Measurements from ENCODE around the gene OSER1. TPM values are rescaled to one million over a fixed set of nuclear protein-coding genes. Genes with fewer than 3 reads are reported as not detected.

The OSER1 gene
- polyA plus RNA-seq, 1 donor: 28.2 TPM

DNA sequence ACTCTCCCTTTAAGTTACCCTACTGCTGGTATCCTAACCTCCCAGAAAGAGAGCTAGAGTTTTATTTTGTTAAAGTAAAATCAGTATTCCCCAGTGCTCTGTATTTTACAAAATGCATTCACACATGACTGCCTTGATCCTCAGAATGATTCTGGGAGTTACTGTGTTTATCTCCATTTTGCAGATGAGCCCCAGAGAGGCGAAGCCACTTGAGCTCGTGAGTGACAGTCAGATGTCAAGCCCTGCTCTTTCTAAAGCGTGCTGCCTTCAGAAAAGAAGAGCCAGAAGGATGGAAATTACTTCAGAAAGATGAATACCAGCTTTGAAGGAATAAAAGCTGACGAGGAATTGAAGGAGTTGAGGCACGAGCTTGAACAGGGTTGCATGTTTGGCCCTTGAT is 14.1 kb upstream of the OSER1 start:
- DNase-seq (ENCODE audit: low read depth): no peak

DNA sequence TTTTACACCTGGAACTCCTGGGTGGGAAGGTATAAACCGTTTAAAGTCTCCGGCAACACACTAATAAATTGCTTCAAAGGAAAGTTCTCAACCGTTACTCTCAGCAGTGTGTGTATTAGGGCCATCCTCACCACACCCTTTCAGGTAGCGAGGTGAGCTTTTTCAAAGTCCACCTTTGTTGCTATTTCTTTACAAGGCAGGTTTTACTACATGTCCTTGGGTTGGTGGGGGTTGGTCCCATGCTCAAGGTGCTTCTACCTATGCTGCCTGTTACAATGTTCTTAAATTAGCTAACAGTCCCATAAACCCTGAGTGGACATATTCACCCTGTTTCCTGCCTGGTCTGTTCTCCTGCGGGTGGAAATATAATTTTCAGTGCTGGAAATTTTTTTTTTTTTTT is 13.2 kb upstream of the OSER1 start:
- no peak for DNase-seq (ENCODE audit: low read depth)

DNA sequence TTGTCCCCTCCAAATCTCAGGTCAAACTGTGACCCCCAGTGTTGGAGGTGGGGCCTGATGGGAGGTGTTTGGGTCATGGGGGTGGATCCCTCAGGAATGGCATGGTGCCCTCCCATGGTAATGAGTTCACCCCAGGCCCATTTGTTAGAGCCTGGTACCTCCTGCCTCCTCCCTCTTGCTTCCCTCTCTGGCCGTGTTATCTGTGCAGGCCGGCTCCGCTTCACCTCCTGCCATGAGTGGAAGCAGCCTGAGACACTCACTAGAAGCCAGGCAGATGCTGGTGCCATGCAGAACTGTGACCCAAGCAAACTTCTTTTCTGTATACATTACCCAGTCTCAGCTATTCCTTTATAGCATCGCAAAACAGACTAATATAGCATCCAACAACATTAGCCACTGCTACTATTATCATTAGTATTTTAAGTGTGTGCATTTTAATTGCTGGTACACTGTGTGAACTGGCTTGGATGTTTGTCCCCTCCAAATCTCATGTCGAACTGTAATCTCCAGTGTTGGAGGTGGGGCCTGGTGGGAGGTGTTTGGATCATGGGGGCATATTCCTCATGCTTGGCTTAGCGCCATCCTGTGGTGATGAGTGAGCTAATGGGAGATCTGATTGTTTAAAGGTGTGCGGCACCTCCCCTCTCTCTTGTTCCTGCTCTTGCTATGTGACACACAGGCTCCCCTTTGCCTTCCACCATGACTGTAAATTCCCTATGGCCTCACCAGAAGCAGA is 12.2 kb upstream of the OSER1 start:
- DNase-seq (ENCODE audit: low read depth): no peak

DNA sequence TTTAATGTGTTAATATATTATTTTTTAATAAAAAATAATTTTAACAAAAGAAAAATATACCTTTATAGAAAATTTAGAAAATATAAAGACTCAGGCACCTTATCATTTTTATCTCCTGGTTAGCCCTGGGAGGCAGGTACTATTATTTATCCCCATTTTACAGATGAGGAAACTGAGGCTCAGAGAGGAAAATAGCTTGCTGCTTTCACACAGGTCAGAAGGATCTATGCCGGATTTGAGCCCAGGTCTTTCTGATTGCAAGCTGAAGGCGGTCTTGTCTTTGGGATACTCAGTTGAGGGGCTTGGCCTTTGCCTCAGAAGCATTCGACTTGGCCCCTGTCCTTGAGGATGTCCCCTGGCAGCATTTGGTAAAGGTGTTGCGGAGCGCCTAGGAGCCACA is 11.5 kb upstream of the OSER1 start:
- DNase-seq (ENCODE audit: low read depth): no peak

DNA sequence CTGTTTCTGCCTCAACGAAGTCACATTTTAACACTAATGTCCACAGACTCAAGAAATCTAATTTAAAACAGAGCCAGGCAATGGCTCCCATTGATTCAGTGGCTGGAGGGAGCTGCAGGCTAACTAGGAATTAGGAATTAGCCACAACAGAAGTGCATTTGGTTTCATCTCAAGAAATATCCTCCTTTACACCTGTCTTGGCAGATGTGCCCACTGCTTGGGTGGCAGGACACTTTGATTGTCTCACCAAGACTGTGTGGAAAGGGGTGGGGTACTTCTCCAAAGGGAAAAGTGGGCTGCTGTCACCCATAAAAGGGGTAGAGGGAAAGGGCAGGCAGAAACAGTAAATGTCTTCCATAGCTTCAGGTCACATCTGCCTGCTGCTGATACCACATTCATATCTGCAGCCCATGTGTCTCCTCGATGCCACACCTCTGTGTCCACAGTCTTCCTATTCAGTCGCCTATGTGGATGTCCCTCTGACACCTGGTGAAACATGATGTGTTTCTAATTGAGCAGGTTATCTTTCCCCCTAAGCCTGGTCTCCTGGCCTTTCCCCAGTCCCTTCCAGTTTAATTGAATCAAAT is 10.9 kb upstream of the OSER1 start:
- no peak for DNase-seq (ENCODE audit: low read depth)

DNA sequence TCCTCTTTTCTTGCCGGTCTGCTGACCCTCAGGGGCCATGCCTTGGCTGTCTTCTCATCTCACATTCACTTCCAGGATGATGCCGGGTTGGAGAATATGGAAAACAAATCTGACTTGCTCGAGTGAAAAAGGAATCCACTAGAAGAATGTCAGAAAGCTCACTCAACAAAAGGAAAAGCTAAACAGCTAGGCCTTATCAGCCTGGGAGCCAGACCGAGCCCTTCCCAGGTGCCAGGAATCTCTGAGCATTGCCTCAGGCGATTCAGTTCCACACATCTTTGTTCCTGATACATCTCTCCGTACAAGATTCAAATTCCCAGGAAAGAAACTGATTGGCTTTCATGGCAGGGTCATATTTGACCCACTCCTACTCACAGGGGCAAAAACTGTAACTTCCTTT is 9.2 kb upstream of the OSER1 start:
- no peak for DNase-seq (ENCODE audit: low read depth)

DNA sequence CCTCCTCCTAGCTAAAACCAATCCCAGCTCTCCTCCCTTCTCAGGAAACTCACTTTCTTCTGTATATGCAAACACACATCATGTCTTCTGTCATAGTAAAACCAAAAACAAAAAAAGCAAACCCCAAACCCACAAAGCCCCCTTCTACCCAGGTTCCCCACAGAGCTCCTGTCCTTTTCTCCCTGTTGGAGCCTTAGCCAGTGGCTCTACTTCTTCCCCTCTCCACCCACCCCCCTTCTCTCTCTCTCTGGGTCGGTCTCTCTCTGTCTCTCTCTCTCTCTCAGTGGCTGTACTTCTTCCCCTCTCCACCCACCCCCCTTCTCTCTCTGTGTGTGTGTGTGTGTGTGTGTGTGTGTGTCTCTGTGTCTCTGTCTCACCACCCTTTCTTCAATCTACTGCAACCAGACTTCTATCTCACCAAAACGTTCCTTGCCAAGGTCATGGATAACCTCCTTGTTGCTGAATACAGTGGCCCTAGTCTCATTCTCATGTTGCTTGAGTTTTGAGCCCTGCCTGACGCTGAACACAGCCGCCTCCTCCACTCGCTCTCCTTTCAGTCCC is 8.7 kb upstream of the OSER1 start:
- DNase-seq (ENCODE audit: low read depth): no peak

DNA sequence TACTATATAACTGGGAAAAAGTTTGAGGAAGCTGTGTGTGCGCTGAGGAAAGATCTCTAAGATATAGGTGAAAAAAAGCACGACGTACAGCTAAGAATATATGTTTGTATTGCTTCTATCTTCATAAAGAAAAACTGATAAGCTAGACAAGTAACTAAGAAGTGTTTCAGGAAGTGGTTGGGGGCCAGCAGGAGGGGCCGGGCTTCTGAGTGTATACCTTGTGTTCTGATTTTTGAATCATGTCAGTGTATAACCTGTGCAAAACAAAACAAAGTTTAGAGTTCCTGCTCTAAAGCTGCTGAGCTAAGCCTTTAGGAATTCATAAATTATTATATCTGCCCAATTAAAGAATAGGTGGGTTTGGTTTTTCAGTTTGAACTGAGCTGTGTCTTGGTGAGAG is 7.9 kb upstream of the OSER1 start:
- no peak for DNase-seq (ENCODE audit: low read depth)

DNA sequence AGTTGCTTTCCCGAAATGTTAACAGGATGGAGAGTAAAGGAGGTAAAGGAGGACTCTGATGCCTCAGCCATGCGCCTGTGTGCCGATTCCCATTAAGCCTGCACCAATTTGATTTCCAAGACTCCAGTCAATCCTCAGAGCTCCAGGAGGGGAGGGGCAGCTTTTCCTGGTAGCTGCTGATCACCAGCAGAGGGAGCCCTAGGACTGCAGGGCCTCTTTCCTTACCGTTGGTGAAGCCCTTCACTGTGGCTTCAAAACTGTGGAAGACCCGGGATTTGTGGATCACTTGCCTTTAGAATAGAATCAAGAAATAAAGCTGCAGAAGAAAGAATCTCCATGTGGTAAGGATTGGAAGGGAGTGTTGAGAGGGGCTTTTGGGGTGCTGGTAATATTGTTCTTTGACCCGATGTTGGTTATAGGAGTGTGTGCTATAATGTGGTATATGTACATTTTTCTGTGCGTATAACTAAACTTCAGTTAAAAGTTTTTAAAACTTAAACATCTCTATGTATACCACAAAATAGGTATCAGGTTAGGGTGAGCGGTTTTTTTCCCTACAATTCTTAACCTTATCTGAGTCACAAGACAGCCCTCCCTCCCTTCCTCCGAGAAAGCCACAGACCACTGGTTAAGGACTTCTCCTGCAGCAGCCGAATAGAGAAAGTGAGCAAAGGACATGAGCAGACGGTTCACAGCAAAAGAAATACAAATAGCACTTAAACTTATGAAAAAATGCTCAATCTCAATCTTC is 6.9 kb upstream of the OSER1 start:
- DNase-seq (ENCODE audit: low read depth): no peak

DNA sequence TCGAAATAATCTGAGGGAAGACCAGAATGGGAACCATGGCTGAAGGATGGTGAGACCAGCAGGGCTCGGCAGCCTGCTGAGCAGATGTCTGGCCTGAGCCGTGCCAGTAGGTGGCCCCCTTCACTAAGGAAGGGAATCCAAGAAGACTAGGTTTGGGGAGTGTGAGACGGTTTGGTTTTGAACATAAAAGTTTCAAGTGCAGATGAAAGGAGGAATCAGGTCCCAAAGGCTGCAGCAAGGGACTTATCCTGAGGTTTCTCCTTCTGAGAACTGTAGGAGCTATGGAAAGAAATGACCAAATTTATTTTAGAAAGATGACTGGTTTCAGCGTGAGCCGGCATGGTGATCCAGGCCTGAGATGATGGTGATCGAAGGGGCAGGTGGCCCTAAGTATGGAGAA is 4.6 kb upstream of the OSER1 start:
- DNase-seq (ENCODE audit: low read depth): no peak

DNA sequence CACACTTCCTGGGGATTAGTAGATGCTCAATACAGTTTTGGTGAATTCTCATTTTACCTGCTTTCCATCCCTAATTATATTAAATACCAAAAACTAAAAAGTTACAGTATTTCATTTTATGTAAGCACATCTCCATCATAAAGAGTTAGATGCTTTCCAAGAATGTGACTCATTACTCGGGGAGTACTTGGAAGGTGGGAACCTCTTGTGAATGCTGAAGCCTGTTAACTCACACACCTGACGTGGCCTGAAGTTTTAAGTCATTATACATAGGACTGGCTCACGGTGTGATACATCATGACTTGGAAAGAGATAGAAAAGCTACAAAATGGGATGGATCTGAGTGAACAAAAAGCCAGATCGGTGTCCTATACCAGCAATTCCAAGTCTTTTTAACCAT is 2.2 kb upstream of the OSER1 start:
- DNase-seq (ENCODE audit: low read depth): no peak

DNA sequence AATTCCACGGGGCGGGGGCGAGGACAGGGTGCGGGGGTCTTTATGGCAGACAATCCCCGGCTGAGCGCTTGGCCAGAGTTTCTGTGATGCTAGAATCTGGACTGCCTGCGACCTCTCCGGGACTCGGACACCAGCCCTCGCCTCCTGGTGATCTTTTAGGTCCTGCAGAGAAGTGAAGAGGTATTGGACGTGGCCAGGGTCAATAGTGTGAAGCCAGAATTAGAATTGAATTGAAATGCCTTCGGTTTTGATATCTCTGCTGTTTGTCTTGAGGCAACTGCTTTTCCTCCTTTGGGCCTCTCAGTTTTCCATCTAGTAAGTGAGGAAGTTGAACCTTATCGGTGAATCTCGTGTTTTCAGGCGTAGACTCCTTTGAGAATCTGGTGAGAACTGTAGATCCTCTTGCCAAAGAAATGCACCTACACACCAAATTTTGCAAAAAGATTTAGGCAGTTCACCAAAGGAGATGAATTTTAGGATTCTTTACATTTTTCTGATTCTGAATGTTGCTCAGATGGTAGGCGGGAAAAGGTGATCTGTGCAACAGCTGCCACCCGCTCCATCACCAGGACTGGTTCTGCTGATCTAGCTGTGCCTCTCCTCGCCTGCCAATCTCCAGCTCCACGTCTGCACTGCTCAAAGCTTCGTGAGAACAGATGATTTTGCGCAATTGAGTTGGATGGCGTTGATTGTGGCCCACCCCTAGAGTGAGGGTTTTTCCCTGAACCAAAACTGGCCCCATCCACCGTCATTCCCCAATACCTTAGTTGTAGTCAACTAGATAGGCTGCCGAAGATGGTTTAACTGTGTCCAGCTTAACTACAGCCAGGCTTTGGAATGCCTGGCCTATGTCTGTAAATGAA is 837 bp upstream of the OSER1 start:
- no peak for DNase-seq (ENCODE audit: low read depth)

DNA sequence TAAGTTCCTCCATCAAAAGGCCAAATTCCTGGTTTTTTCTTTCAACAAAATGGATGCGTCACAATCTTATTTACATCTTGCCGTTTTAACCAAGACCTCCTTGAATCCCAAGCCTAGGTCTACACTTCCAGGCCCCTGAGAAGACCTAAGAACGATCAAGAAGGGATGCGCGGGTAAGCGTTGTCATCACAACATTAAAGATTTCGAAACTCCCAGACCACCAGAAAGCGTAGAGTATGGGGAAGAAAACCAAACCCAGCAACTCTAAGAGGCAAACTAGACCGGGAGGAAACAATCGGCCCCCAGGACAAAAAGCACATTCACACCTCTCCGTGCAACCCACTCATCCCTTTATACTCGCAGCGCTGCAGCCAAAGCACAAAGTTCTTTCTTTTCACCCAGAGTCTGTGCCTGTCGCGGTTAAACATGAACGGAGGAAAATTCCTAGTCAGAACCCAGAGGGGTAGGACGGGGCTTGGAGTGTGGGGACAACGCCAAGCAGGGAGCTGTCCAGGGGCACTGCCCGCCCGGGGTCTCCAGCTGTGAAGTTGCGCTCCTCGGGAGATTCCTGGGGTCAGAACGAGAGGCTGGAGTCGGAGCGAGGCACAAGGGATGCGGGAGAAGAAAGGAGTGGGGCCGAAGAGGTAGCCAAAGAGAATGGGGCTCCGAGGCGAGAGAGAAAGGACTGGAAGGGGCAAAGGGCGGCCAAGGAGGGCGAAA is 725 bp downstream of the OSER1 start:
- DNase-seq (ENCODE audit: low read depth): no peak

DNA sequence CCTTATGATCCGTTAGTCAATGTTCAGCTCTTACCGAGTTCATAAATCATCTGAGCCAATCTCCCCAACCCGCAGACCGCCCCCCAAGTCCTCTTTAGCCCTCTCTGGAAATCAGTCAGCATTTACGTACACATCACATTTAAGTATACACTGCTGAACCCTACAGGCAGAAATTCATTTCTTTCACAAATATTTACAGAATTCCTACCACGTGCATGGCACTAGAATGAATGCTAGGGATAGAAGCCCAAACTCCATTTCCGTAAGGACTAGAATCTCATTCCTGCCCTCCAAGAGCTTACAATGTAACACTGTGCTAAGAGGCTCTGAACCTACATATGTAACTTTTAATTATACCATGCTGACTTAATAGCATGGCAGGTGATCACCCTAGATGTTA is 1.8 kb downstream of the OSER1 start:
- DNase-seq (ENCODE audit: low read depth): no peak

DNA sequence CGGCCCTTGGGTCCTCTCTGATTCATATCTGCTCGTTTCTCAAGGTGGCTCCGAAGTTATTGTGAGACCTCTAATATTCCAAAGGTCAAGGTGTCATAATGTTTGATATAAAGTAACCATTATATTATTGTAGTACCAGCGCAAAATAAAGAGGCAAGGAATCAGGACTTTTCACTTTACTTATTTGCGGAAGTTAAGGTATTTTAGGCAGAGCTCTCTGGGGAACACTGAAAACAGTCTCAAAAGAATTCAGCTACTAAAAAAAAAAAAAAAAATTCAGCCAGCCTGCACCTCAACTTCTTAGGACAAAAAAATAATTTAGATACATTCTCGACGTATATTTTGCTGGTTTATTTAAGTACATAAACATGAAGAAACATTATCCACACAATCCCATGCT is 2.4 kb downstream of the OSER1 start:
- no peak for DNase-seq (ENCODE audit: low read depth)

DNA sequence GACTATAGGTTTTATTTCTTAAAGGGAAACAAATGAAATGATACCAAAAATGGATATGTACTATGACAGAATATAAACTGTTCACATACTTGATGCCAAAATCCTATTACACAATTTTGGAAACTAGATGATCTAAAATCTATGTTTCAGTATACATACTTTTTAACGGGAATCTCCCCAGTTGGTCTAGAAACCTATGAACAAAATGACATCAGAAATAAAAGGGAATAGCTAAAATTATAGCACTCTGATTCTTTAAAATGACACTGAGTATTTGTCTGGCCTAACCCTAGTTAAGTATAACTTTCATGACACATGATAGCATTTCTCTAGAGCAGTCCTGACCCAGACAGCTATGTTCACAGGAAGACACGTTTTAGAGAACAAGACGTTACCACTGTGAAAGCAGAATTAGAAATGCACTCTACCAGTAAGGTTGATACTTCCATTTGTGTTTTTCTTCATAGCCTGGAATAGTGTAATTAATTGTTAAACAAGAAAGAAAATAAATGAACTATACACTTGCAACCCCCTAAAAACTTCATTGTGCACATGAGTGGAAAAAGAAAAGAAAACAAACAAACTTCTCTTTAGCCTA is 3.3 kb downstream of the OSER1 start:
- DNase-seq (ENCODE audit: low read depth): no peak

DNA sequence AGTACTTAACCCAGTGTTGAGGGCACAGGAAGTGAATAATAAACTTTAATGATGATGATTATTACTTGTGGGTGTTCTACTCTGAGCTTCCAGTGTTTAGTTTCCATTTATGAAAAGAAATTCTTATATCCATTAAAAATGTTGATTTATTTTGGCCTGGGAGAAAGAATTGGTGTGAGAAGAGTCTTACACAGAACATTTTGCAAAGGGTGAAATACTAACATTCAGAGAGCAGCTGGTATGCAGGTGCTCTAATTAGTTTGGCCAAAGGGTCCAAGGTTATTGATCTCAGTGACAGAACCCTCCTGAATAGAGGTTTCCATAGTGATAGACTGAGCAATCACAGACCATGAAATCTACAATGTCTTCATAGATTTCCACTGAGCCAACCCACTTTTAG is 4.4 kb downstream of the OSER1 start:
- DNase-seq (ENCODE audit: low read depth): no peak

DNA sequence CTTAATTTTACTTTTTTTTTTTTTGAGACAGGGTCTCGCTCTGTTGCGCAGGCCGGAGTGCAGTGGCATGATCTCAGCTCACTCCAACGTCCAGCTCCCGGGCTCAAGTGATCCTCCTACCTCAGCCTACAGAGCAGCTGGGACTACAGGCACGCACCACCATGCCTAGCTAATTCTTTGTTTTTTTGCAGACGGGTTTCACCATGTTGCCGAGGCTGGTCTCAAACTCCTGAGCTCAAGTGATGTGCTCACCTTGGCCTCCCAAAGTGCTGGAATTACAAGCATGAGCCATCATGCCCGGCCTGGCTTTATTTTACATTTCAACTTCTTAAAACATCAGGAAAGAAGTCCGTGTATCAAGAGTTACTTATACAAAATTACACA is 5.7 kb downstream of the OSER1 start:
- no peak for DNase-seq (ENCODE audit: low read depth)

DNA sequence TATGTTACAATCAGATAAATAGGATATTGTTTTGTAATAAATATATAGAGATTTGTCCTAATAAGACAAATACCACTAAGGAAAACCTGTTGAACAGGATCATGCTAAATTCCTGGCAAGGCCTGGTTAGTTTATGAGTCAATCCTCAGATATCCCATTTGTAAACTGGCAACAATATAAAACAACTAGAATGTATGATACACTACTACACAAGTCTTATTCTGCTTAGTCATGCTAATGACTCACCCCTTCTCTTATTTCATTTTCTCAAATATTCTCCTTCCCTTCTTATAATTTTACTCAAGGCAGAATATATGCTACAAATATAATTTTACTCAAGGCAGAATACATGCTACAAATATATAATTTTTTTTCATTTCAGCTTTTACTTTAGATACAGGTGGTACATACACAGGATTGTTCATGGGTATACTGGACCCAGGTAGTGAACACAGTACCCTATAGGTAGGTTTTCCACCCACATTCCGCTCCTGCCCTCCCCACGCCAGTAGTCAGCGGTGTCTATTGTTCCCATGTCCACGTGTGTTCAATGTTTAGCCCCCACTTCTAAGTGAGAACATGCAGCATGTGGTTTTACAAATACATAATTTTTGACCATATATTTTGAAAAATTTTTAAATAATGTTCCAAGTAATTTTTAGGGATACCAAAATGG is 6.3 kb downstream of the OSER1 start:
- DNase-seq (ENCODE audit: low read depth): no peak

DNA sequence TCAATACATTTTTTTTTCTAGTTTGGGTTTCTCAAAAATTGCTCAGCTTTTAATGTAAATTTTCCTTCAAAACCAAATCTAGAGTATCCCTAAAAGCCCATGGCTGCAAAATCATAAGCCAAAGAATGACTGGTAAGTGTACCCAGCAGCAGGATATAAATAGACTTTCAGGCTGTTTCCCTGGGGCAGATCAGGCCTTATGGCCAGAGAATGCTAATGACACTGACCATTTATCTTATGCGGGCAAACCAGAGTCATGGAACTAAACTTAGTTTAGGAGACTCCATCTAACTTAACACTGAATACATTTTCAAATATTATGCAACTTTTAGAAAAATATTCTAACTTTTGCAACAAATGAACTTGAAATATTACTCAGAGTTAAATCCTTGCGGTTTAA is 7.4 kb downstream of the OSER1 start:
- no peak for DNase-seq (ENCODE audit: low read depth)
